NCI-H510A (cell line): ENCODE results near the gene PON2.
"Not testable (repeated sequence)": the region's sequence is repeated elsewhere in the genome, so short reads cannot be mapped to it uniquely, and the experiment has no call there.

Experiments
- DNase-seq: peaks from one replicate; lab custom pipeline; 2025; lab: John Stamatoyannopoulos, UW

PON2 gene

GRCh38 chr7:95405208-95405607 lies 29.6 kb downstream of the PON2 start:
- DNase-seq, result no peak

GRCh38 chr7:95404316-95404865 lies 30.4 kb downstream of the PON2 start:
- DNase-seq, result no peak

DNA sequence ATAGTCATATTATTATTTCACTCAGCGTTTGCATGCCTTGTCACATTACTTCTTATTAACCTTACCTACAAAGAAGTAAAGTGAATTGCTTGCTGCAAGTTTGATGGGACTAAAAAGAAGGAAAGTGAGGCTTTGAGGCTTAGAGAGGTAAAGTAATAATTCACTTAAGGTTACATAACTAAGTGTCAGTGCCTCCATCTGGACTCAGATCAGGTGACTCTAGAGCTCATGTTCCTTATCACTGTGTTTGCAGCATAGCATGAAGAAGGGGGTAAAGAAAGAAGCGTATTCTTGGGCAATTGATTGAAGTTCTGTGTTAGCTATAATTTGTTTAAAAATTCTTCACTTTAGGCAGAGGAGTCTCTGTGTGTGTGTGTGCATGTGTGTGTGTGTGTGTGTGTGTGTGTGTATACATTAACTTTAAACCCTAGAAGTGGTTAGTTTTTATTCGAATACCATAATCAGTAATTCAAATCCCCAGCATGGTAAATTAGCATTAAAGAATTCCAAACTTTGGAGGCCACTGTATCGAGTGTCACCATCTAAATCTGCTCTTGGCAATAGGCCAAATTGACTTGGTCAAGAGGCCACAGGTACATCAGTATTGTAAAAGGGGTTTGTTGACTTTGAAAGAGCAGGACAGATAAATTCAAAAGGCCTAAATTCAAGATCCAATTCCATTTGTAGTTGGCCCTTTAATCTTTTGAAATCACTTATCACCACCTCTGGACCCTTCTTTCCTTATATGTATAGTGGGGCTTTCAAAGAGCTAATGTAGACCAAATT lies 36.5 kb downstream of the PON2 start:
- DNase-seq, result no peak

DNA sequence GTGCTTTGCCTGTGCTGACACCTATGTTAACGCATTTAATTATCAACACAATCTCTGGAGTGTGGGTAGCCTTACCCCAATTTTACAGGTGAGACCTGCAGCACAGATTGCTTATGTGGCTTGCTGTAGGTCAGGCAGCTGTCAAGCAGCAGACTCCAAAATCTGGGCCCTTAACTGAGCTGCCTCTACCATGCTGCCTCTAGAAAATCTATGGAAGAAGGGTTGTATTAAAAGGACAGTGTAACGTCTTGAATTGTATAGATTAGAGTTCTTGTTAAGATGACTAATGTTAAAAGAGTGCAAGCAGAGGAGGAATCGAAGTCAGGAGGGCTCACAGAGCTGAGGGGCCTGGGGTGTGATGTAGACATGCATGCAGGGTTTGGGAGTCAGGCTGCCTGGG lies 37.4 kb downstream of the PON2 start:
- DNase-seq, result no peak

GRCh38 chr7:95396136-95397032 lies 38.4 kb downstream of the PON2 start, which contains the start of gene PON3:
TSS of gene PON3 (minus strand) at chr7:95396375. CDS start at chr7:95396350, 25 bp downstream.
- DNase-seq, result no peak

- no peak for DNase-seq
Measured at GRCh38 chr7:95395755-95396135, 39.1 kb downstream of the PON2 start.

DNA sequence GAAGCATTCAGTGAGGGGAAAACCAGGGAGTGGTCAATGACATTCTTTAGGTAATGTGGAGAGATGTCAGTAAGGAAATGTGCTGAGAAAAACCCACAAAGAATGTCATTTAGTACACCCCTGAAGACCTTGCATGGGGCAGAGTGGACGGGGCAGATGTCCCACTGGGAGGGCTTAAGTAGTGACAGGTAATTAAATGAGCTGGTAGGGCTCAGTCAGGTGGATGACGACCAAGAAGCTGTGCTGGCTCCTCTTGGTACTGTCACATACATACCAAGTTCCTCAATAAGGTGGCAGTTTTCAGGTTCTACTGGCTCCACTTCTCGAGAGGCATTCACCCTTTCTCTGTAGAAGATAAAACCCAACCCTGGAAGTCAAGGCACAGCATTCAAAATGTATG lies 40.5 kb downstream of the PON2 start:
- DNase-seq, result no peak

DNA sequence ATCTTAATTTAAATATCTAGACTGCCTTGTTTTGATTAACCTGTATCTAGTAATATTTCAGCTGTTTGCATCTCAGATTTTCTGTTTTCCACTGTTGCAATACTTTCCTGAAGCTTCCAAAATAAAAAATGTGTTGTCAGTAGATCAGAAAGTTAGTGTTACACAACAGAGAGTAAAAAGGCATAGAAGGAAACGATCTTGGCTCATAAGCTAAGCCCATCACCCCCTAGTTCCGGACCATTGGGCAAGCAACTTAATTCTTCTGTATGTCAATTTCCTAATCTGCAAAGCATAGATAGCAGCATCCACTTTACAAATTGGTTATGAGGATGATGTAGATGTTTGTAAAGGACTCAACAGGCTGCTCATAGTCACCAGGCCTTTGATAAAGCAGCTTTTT lies 43.1 kb downstream of the PON2 start:
- no peak for DNase-seq

GRCh38 chr7:95389516-95389915 lies 45.3 kb downstream of the PON2 start:
- no peak for DNase-seq

GRCh38 chr7:95379457-95379856 lies 55.4 kb downstream of the PON2 start:
- not testable (repeated sequence) for DNase-seq

- no peak for DNase-seq
Measured at GRCh38 chr7:95376632-95377400, 58.0 kb downstream of the PON2 start.

GRCh38 chr7:95375591-95376257 lies 59.1 kb downstream of the PON2 start:
- no peak for DNase-seq

DNA sequence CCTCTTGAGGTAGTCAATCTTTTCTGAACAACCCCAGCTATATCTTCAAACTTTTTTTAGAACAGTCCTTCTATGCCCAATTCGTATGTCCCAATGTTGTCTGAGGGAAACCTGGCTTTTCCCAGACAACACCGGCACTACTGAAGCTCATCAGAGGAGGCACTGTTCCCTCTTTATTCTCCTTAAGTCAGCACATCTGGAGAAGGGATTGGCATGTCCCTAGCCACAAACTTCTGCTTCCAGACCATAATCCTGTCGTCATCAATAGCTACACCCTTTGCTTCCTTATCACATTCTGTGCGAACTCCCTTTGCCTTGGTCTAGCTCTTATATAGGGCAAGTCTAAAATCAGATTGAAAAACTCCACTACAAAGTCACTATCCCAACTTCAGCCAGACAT lies 61.5 kb downstream of the PON2 start:
- DNase-seq, result no peak

GRCh38 chr7:95368235-95368634 lies 66.6 kb downstream of the PON2 start:
- no peak for DNase-seq

- DNase-seq, result peak; percentile 40
Measured at GRCh38 chr7:95367606-95368005, 67.2 kb downstream of the PON2 start.

GRCh38 chr7:95365151-95365550 lies 69.7 kb downstream of the PON2 start:
- no peak for DNase-seq

DNA sequence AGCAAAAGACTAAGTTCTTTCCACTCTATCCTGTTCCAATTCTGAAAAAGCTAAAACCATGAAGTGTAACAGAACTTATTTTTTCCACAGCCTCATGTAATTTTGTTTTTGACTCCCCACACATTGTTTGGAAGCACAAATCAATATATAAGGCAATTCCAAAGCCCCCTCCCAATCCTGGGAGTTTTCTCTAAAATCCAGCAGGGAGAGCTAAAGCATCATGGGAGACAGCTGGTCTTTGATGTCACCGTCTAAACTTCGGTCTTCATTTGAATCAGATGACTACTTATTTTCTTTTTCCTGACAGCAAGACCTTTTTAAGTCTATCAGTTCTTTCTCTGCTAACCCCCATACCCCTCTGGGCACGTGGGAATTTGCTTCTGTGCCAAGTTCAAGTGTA lies 77.2 kb downstream of the PON2 start:
- DNase-seq, result no peak
